Tongue (tissue), 2 donors: ENCODE results near the gene FOXF1. TPM values are rescaled to one million over a fixed set of nuclear protein-coding genes. Genes with fewer than 3 reads are reported as not detected.
A peak's percentile ranks its signal among the peaks of the same experiment; 100 is the strongest.

Experiments
- DNase-seq: peaks from one replicate; pipeline ENCODE4 v3.0.0-alpha.2; 2015
- total RNA-seq: library from RNA; depleted of rRNA; stranded (reverse); fragments of >200 nt; gene quantifications from one replicate; pipeline ENCODE4 v1.2.3, GENCODE V29; 2014

Gene FOXF1
- total RNA-seq, 1 donor from 2014 or later = 3.6 TPM

DNA sequence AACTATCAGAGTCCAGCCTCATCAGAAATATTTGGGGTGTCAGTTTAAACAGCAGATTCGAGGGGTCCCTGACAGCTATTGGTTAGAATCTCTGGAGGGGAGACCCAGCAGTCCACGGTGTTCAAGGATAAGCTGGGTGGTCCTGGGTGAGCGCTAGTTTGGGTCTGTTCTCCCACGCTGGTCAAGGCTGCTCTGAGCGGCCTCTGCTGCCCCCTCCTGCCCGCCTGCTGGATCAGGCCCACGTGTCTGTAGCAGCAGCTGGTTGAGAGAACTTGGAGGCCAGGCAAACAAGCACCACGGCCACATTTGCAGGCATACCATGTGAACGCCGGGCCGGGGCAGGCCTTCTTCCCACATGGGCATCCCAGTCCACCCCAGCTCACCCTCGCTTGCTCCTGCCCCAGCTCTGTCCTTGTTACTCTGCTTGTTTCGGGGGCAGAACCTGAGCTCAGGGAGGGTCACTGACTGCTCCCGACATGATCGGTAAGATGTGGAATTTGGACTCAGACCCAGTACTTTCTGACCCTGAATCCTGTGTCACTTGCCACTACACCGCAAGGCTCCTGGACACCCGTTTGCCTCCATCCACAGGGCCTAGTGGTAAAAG is 7.4 kb downstream of the FOXF1 start:
- DNase-seq = peak; percentile 85

DNA sequence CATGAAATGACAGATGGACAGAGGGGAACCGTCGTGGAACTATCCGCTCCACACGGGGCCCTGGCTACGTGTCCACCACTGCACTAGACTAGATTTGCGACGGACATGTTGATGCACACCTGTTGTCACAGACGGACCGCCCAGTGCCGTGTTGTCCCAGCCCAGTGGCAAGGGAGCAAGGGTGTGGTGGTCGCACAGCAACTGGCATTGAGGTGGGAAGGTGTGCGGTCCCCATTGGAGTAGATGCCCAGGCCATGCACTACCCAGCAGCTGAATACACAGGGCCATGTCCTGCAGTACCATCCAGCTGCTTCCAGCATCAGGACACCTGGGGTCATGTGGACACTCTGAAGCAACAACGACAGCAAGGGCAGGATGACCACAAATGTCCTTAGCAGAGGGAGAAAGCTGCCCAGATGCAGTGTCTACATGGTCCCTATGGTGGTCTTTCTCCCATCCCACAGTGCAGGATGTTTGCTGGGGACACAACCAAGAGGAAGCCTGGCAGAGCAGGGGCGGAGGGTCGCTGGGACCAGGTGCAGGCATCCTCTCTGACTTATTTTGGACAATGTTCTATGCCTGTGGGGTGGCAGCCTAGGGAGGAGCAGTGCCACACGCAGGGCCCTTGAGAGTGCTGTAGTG is 8.8 kb downstream of the FOXF1 start:
- no peak for DNase-seq

DNA sequence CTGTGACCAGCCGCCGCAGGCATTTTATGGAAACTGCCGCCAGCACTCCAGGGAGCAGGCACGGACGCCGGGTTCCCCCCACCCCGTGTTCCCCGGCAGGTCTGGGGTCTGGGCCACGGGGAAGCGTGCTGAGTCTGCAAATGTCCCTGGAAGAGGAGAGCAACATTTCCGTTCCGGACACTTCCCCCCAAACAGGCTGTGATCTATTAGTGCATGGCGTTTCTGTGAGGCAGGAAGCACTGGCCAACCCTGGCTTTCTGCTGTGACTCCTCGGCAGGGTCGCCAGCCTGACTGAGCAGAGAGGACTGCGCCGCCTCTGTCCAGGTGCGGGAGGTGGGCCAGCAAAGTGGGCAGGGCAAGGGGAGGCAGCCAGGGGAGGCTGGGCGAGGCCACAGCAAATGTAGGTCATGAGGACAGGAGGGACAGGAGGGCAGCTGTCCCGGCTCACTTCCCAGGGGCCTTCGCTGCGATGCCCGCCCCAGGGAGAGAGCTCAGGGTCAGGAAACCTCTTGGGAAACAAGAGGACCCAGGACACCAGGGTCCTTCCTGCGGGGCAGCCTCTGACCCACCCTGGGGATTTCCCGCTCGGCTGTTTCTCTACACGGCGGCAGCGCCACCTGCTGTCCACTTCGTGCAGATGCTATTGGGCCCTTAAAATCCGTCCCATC is 9.5 kb downstream of the FOXF1 start:
- peak; percentile 77 for DNase-seq

DNA sequence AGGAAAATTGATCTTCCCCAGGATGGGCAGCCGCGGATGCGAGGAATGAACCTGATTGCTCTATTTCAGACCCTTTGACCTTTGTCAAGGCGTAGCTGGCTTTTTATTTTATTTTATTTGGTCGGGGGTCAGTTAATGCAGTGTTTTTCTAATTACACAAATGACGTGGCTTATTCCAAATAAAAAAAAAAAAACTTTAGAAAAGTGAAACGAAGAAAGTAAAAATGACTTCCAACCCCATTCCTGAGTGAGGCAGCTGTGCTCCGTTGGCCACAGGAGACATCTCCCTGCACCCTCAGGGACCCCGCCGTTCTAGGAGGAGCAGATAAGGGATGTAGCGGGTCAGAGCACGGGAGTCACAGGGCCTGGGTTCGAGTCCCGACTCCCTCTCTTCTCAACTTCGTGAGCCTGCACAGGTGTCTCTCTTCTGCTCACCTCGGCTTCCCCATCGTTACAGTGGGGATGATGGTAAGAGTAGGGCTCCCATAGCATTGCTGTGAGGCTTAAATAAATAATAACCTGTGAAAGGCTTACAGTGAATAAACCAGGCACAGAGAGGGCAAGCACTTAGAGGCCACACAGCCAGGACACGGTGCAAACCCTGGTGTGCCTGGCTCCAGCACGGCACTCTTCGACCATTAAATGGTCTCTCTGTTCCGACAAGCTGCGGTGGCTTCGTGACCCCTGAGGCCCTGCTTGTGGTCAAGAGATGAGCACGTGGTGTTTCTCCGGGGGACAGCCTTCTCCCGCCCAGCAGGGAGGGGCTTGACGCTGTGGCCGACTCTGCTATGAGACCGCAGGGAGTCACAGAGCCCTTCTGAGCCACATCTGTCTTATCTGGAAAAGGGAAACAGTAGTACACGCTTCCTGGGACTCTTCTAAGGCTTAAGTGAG is 10.2 kb downstream of the FOXF1 start:
- no peak for DNase-seq

DNA sequence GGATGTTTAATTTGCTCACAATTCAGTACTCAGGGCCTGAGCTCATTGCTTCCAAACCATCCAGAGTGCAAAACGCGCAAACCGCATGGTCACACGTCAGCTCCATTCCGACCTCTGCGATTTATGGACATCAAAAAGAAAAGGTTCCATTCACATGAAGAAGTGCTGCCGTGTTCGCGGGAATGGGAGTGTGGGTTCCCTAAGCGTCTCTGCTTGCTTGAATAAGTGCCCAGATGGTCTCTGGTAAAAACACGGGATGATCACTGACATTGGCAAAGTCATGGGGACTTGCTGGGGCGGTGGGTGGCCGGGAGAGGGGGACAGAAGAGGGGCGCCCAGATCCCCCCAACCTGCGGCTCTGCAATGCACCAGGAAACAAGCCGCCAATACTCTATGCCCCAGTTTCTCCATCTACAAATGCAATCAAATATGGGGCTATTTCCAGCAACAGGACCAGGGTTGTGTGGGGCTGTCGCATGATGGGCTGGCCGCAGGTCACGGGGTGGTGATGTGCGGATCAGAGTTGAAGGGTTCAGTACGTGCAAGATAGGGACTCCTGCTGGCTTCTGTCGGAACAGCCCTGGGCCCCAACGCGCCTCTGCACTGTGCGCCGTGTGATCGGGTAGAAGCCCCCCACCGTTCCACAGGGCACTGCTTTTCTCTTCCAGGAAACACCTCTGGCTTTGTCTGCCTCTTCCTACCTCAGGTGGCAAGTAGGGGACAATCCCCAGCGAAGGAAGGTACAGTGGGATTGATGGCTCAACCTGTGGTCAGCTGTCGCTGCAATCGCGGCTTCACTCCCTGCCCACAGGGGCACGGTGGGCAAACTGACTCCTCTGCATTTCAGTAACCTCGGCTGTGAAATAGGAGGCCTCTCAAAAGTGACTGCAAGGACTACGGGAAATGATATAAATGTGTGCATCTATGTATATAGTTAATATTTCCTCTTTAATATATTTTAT is 11.2 kb downstream of the FOXF1 start:
- no peak for DNase-seq

DNA sequence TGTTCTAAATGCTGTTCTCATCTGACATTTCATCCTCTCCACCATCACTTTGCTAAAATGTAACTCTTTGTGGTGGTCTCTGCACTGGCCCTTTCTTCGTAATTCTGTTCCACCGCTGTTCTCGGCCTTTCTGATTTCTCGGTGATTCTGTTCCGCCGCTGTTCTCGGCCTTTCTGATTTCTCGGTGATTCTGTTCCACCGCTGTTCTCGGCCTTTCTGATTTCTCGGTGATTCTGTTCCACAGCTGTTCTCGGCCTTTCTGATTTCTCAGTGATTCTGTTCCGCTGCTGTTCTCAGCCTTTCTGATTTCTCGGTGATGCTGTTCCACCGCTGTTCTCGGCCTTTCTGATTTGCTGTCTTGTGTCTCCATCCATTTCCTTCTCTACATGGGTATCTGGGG is 12.3 kb downstream of the FOXF1 start:
- peak; percentile 67 for DNase-seq

DNA sequence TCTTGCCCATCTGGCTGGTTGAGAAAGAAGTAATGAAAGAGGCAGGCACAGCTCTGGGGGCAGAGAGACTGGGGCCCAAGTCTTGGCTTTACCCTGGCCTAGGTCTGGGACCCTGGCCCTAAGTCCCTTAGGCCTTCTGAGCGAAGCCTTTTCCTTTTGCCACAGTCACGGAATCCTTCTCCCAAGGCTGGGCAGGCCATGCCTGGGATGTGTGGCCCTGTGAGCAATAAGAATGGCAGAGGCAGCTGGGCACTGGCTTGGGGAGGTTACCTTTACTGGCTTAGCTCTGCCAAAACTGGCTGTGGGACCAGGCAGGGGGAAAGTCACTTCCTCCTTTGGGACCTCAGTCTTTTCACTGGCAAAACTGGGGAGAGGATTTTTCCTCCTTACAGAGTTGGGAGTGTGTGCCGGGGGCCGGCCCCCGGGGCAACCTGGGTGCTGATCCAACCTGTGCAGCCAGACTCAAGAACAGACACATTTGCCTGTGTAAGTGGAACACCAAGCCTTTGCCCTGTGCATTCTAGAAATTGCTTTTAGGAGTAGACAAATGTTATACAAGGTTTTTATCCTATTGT is 12.9 kb downstream of the FOXF1 start:
- no peak for DNase-seq

DNA sequence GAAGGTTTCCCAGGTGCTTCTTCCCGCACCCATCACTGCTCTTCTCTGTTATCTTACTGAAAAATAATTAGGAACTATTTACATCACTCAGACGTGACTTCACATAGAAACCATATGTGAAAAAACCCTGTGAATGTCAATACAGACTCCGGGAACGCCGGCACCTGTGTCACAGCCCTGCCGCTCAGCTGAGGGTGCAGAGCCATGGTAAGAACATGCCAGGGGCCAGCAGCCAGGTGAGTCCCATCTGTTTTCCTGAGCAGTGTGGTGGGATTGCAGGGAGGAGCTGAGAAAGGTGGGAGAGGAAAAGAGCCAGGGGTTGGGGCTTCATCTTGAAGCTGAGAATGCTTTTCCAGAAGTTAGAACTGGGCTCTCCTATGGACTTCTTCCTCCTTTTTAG is 13.7 kb downstream of the FOXF1 start:
- no peak for DNase-seq

DNA sequence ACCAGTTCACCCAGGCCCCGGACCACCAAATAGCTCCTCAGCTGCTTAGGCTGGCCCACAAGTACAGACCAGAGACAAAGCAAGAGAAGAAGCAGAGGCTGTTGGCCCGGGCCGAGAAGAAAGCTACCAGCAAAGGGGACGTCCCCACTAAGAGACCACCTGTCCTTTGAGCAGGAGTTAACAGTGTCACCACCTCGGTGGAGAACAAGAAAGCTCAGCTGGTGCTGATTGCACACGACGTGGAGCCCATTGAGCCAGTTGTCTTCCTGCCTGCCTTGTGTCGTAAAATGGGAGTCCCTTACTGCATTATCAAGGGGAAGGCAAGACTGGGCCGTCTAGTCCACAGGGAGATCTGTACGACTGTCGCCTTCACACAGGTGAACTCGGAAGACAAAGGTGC is 15.4 kb downstream of the FOXF1 start:
- DNase-seq = no peak

DNA sequence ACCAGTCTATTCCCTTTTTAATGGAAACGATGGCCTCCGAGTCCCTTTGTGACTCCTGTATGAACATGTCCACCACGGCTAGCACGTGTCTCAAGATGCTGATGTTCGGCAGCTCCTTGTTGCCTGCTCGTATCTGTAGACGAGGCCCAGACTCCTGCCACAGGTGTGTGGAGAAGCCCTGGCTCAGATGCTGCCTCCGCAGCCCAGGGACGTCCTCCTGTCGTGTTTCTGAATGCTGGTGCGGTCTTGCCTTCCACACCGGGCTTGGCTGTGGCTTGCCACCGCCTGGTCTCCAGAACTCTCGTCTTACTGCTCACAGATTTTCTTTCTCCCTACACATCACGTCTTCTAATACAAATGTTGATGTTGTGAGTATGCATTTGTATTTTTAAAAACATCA is 17.0 kb downstream of the FOXF1 start:
- no peak for DNase-seq

DNA sequence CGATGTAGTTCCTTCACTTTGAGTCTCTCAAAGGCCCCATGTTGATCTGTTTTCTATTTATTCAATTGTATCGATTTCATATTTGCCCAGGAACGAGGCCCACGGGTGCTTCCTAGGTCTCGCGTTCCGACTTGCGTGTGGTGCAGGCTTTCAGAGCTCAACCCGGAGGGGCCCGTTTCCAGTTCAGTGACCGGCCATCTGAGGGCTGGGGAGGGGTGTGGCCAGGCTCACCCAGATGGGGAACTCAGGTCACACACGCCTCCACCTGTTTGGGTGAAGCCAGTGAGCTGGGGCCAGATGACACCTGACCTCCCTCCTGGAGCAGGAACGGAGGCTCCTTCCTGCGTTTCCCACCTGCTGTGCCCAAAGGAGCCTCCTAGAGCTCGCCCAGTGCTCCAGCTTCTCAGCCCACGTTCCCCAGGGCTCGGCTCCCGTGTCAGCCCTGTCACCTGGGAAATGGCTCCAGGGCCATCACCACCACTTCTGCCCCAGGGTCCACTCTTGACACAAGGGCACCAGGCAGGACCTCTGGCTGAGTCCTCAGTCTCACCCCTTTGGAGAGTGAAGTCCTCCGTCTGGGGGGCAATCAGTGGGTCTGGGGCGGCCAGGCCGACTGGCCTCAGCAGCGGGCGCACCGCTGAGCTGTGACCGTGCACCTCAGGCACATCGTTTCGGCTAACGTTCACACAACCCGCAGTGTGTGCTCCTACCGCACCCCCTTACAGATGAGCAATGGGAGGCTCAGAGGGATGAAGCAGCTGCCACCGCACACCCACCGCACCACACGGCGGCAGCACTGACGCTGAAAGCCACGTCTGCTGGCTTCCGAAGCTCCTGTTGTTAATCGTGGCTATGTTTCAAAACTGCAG is 18.0 kb downstream of the FOXF1 start:
- no peak for DNase-seq

DNA sequence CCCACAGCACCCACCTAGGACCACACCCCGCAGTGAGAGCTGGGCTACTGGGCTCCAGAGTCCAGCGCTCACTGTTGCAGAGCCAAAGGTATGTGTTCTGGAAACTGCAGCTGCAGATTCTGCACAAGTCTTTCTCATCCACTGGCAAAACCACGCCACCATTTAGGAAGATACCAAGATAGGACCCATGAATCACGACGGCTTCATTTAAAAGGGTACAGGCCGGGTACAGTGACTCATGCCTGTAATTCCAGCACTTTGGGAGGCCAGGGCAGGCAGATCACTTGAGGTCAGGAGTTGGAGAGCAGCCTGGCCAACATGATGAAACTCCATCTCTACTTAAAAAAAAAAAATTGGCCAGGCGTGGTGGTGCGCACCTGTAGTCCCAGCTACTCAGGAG is 18.8 kb downstream of the FOXF1 start:
- no peak for DNase-seq

DNA sequence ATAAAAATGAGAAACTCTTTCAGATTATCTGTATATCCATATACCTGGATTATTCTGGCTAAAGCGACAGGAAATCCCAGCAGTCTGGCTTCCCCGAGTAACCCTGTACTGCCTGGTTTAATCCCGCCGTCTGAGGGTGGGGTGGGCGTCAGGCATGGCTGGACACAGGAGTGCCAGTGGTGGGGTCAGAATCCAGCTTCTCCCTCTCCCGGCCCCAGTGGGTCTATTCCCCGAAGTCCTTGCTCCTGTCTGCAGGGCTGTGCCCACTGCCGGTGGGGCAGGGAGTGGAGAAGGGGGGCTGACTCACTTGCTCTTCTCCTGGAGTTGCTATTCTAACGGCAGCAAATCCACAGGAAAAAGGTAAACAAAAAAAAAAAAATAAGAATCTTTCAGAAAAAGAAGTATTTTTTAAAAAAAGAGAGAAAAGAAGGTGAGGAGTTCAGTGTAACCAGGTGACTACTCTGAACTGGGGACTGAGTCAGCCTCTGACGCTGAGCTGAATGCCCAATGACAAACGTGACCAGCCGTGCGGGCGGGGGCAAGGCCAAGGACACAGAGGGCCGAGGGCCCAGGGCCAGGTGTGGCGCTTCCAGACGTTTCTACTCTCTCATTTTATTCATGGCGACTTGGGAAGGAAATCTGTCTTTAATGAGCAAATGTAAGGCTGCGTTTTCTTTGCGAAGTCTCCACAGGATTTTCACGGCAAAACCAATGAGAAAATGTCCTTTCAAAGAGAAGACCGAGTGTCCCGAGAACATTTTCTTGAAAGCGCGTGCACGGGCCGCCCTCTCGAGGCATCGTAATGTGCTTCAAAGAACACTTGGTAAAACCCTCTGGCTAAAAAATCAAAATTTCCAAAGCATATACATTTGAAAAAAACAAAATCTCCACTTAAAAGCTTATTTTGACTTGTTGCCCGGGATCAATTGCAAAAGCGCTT is 20.2 kb downstream of the FOXF1 start:
- no peak for DNase-seq

DNA sequence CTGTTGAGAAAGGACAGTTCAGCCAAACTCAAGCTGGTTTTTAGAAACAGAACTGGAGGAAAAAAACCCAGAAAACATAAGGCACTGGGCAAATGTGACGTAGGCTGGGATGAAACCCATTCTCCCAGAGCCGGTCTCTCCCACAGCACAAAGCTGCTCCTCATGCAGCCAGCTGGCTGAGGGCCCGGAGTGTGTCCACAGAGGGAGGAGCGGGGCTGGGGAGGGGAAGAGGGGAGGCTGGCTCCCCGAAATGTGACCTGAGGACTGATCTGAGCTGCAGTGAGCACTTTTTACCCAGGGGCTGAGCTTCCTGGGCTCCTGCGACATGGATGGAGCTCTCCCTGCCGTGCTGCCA is 20.8 kb downstream of the FOXF1 start:
- DNase-seq = peak; percentile 76

DNA sequence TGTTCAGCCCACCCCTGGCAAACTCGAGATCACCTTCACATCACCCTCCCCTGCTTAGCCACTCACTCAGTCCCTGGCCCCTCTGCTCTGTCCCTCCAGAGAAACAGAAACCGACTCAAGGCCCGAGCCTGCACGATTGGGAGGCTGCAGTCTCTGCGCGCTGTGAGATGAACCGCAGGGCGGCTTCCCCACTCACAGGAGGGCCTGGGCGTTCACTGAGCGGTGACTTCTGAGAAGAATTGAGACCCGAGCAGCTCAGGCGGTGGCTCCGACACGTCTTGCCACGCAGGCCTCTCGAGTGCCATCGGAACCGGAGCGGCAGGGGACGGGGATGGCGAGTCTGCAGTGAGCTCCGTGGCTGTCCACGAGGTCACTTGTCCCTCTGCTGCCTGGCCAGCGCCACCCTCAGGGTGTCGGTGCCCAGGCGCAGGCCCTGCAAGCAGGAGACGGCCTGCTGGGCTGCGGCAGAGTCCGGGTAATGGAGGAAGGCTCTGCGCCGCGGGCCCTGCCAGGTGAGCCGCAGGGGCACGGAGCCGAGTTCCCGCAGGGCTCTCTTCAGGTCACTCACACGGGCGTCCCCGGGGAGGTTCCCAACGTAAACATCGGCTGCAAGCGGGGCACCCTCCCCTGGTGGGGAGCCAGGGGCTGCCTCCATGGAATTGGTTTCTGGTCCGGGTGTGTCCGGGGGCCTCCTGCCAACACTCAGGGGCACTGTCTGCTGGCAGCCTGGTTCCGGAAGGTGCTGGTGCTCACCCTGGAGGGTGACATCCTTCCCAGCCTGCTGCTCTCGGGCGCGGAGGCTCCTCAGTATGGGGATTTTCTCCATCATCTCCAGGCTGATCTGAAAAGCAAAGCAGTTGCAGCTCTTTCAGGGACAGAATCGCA is 21.6 kb downstream of the FOXF1 start:
- DNase-seq = no peak

DNA sequence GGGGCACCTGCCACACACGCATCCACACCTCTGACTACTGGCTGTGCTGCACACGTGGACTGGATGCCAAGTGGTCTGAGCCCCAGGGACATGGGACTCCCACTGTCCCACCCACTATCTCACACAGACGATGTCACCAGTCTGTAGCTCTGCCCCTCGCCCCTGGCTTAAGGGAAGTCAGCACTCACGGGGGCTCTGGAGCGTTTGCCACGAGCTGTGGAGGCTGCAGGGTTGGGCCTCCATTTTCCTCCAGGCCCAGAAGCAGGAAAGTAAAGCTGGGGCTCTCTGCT is 22.1 kb downstream of the FOXF1 start:
- DNase-seq = no peak

DNA sequence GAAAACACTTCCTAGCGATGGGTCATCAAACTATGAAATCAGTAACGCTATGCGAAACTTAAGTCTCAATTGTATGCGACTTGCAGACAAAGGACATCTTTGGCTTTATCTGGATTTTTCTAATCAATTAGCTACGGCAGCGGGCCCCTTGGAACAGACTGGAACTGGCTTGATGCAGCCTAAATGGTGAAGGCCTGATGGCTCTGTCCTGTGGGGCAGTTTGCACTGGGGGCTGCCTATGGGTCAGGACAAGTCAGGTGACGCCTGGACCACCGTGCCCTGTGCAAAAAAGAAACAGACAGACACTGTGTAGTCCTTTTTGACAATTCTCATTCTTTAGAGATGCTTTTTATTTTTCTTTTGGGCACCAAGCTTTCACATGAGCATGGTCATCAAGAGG is 22.7 kb downstream of the FOXF1 start:
- no peak for DNase-seq

DNA sequence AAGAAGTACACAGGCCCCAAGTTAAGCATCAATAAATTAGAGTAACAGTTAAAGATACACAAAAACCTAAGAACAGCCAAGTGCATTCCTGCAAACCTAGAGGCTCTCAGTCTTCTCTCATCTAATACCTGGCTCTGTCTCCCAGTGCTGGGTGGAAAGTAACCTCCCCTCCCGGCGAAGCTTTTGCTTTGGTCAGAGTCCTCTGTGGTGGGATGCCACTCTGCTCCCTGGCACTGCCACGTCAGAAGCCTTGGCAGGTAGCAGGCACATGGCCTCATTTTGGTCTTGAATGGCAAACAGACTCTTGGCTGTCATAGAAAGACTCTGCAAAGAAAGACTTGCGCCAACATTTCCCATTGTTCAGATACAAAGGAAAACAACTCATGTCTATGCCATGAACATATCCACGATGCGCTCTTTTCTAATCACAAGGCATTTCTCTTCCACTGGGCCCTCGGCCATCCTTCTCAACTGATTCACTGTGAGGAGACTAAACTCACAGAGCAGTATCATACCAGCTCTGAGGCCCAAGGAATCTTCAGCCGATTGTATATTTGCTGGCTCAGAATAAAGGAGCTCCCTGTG is 23.5 kb downstream of the FOXF1 start:
- no peak for DNase-seq
